Left lobe of liver (tissue), 2 donors: ENCODE measurements around the gene MISP. TPM values are rescaled to one million over a fixed set of nuclear protein-coding genes. Genes with fewer than 3 reads are reported as not detected.

Source experiments
- ATAC-seq: fragments of 200-7000 bp; cut with Tn5 transposase; one replicate; pipeline ENCODE4 v1.9.1; 2020; ENCODE audit warnings: mild to moderate bottlenecking, moderate library complexity
- DNase-seq: peaks from one replicate; pipeline ENCODE4 v3.0.0-alpha.2; 2020; ENCODE audit warnings: low spot score
- total RNA-seq: library from RNA; stranded (reverse); gene quantifications from one replicate; pipeline ENCODE4 v1.2.1, GENCODE V29; 2021
- donor health status: DM: no; HTN: no; CAD: no; lungs with moderate emphysema.
- donor health status: DM: no; HTN: yes; CAD: no.

Gene MISP
- total RNA-seq, 1 donor from 2014 or later: 0.18 TPM

GRCh38 chr19:806815-807421 lies 56.0 kb downstream of the MISP start:
- DNase-seq (no peak), ATAC-seq (no peak)

- ATAC-seq (no peak), DNase-seq (no peak)
Observed at GRCh38 chr19:807627-808422, 56.9 kb downstream of the MISP start.

GRCh38 chr19:808423-808775 lies 57.5 kb downstream of the MISP start:
- no peak for ATAC-seq

GRCh38 chr19:810077-810855 lies 59.4 kb downstream of the MISP start:
- no peak for ATAC-seq
- no peak for DNase-seq

More at GRCh38 chr19:808423-808775, 57.5 kb downstream of the MISP start:
- no peak for DNase-seq

GRCh38 chr19:810883-811489 lies 60.1 kb downstream of the MISP start:
- DNase-seq: no peak
- no peak for ATAC-seq

- DNase-seq (no peak), ATAC-seq (no peak)
Observed at GRCh38 chr19:811506-812048, 60.7 kb downstream of the MISP start.

GRCh38 chr19:812049-812746 lies 61.3 kb downstream of the MISP start:
- ATAC-seq (no peak), DNase-seq (no peak)

- no peak for ATAC-seq
- no peak for DNase-seq
Observed at GRCh38 chr19:812747-813218, 61.9 kb downstream of the MISP start.

GRCh38 chr19:813219-814151 lies 62.6 kb downstream of the MISP start:
- DNase-seq: no peak
- peak; percentile 14 for ATAC-seq

Other genes starting within 250 kb of the MISP start
- 10.4 TPM for gene TPGS1, start 243.6 kb upstream of the MISP start, total RNA-seq
- 53.5 TPM for gene CDC34, start 219.4 kb upstream of the MISP start, total RNA-seq
- 0.33 TPM for gene GZMM, start 207.1 kb upstream of the MISP start, total RNA-seq
- gene BSG, start 178.5 kb upstream of the MISP start, total RNA-seq: 98.2 TPM
- gene HCN2, start 161.2 kb upstream of the MISP start, total RNA-seq: 0.30 TPM
- 51.8 TPM for gene POLRMT, start 117.6 kb upstream of the MISP start, total RNA-seq
- 0.30 TPM for gene FGF22, start 111.2 kb upstream of the MISP start, total RNA-seq
- gene RNF126, start 87.9 kb upstream of the MISP start, total RNA-seq: 22.2 TPM
- gene FSTL3, start 74.7 kb upstream of the MISP start, total RNA-seq: 4.3 TPM
- not detected for gene PRSS57, start 55.7 kb upstream of the MISP start, total RNA-seq
- 6.6 TPM for gene PALM, start 42.2 kb upstream of the MISP start, total RNA-seq
- gene PTBP1, start 46.3 kb downstream of the MISP start, total RNA-seq: 115 TPM
- not detected for gene PLPPR3, start 70.8 kb downstream of the MISP start, total RNA-seq
- 0.60 TPM for gene AZU1, start 76.7 kb downstream of the MISP start, total RNA-seq
- 0.23 TPM for gene PRTN3, start 89.9 kb downstream of the MISP start, total RNA-seq
- gene ELANE, start 101.2 kb downstream of the MISP start, total RNA-seq: 0.58 TPM
- 6.1 TPM for gene CFD, start 108.6 kb downstream of the MISP start, total RNA-seq
- gene MED16, start 142.1 kb downstream of the MISP start, total RNA-seq: 36.3 TPM
- gene RNU6-9, start 142.4 kb downstream of the MISP start, total RNA-seq: not detected
- gene R3HDM4, start 162.1 kb downstream of the MISP start, total RNA-seq: 20.9 TPM
- not detected for gene KISS1R, start 166.2 kb downstream of the MISP start, total RNA-seq
- gene ARID3A, start 174.9 kb downstream of the MISP start, total RNA-seq: 3.6 TPM
- gene WDR18, start 233.2 kb downstream of the MISP start, total RNA-seq: 34.7 TPM
- not detected for gene GRIN3B, start 249.3 kb downstream of the MISP start, total RNA-seq